RWPE2 (cell line): ENCODE measurements around the gene EIF4G1.

Source experiments
- ATAC-seq: fragments of 200-7000 bp; cut with Tn5 transposase; 3 replicates; pipeline ENCODE4 v1.9.1; 2021; ENCODE audit warnings: low read depth
- DNase-seq: peaks from one replicate; pipeline ENCODE4 v3.0.0-alpha.2; 2020; ENCODE audit warnings: low spot score
- H3K27ac ChIP-seq: fragments of 450-650 bp; 2 replicates; pipeline ENCODE4 v1.5.1; 2017; ENCODE audit warnings: mild to moderate bottlenecking; ENCODE audit not compliant: poor library complexity, severe bottlenecking
- H3K27me3 ChIP-seq: fragments of 250-450 bp; sonication (Bioruptor Pico); 2 replicates; pipeline ENCODE4 v1.5.1; 2021; ENCODE audit warnings: mild to moderate bottlenecking, moderate library complexity; ENCODE audit not compliant: insufficient read depth, poor library complexity, severe bottlenecking
- H3K36me3 ChIP-seq: fragments of 250-450 bp; sonication (Bioruptor Pico); 2 replicates; pipeline ENCODE4 v1.5.1; 2020; ENCODE audit warnings: low read depth, mild to moderate bottlenecking, moderate library complexity
- H3K4me1 ChIP-seq: fragments of 250-450 bp; sonication (Bioruptor Pico); 2 replicates; pipeline ENCODE4 v1.5.1; 2021; ENCODE audit warnings: mild to moderate bottlenecking, moderate library complexity; ENCODE audit not compliant: insufficient read depth, poor library complexity, severe bottlenecking
- H3K4me3 ChIP-seq: fragments of 250-450 bp; sonication (Bioruptor Pico); 2 replicates; pipeline ENCODE4 v1.5.1; 2021; ENCODE audit warnings: mild to moderate bottlenecking, moderate library complexity; ENCODE audit not compliant: severe bottlenecking
- H3K9me3 ChIP-seq: fragments of 250-450 bp; sonication (Bioruptor Pico); 2 replicates; pipeline ENCODE4 v1.5.1; 2021; ENCODE audit warnings: mild to moderate bottlenecking, moderate library complexity; ENCODE audit not compliant: severe bottlenecking
- TF ChIP-seq, protein P1 (sequence below): fragments of 450-650 bp; IDR thresholded peaks from one replicate; pipeline ENCODE4 v1.5.1; 2017; ENCODE audit warnings: mild to moderate bottlenecking, moderate library complexity; ENCODE audit not compliant: poor library complexity, severe bottlenecking

The EIF4G1 gene

GRCh38 chr3:184378651-184379357, 64.4 kb downstream of the EIF4G1 start:
- H3K4me3 ChIP-seq: no peak overlapping the region
- TF ChIP-seq, protein P1, sequence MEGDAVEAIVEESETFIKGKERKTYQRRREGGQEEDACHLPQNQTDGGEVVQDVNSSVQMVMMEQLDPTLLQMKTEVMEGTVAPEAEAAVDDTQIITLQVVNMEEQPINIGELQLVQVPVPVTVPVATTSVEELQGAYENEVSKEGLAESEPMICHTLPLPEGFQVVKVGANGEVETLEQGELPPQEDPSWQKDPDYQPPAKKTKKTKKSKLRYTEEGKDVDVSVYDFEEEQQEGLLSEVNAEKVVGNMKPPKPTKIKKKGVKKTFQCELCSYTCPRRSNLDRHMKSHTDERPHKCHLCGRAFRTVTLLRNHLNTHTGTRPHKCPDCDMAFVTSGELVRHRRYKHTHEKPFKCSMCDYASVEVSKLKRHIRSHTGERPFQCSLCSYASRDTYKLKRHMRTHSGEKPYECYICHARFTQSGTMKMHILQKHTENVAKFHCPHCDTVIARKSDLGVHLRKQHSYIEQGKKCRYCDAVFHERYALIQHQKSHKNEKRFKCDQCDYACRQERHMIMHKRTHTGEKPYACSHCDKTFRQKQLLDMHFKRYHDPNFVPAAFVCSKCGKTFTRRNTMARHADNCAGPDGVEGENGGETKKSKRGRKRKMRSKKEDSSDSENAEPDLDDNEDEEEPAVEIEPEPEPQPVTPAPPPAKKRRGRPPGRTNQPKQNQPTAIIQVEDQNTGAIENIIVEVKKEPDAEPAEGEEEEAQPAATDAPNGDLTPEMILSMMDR: no peak
- no peak overlapping the region for H3K27ac ChIP-seq
- no peaks in the 10 kb centered on the region for H3K9me3 ChIP-seq
- DNase-seq (no peak), ATAC-seq (no peak)
- no peaks in the 10 kb centered on the region for H3K36me3 ChIP-seq
- no peaks in the 10 kb centered on the region for H3K4me1 ChIP-seq
- peaks cover 47% of the 10 kb centered on the region for H3K27me3 ChIP-seq

DNA sequence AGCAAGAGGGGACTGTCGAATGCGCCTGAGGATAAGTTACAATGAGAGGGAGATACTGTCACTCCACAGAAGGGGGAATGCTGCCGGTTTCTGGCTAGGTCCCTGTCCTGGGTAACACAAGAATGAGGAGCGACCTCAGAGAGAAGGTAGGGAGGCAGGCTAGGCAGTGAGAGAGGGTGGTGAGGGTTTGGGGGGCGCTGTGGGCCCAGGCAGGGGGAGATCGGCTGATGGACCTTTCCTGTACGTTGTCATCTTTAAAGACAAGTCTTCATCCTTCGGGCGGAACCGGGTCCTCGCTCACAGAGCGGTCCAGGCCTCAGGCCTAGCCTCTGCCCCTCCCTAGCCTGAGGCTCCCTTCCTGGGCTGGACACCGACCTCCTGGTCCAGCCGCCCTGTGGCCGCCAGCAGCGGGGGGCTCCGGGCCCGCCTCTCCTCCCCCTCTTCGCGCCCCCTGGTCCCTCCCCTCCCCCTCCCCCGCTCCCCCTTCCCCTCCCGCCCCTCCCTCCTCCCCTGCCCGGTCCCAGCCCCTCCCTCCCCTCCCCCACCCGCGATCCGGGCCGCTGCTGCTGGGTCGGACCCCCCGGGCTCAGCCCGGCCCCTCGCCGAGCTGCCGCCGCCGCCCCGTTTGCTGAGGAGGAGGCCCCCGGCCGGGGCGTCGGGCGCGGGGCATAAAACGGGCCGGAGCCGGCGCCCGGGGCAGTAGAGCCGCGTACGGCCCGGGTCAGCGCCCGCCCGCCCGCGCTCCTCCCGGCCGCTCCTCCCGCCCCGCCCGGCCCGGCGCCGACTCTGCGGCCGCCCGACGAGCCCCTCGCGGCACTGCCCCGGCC, 65.2 kb downstream of the EIF4G1 start, which contains the start of gene CHRD:
Gene CHRD (plus strand): TSS at position 697 of the 827 bp plus-strand sequence. CDS start 265 bp downstream, outside the sequence.
- ATAC-seq (no peak; the same call in 2 of the 3 replicates), DNase-seq (no peak)
- Histone ChIP-seq H3K4me1 (no peaks in the 10 kb centered on the region), H3K4me3 (peak within 1 kb of the TSS; percentile 37), H3K27me3 (peaks cover 47% of the 10 kb centered on the region), H3K36me3 (no peaks in the 10 kb centered on the region), H3K9me3 (no peaks in the 10 kb centered on the region), H3K27ac (no peak within 1 kb of the TSS)
- TF ChIP-seq, protein P1: no peak

GRCh38 chr3:184380185-184380626, 65.8 kb downstream of the EIF4G1 start:
- Histone ChIP-seq H3K9me3 (no peaks in the 10 kb centered on the region), H3K4me3 (peak overlapping the region; percentile 37), H3K4me1 (no peaks in the 10 kb centered on the region), H3K36me3 (no peaks in the 10 kb centered on the region), H3K27ac (no peak overlapping the region), H3K27me3 (peaks cover 42% of the 10 kb centered on the region)
- TF ChIP-seq, protein P1: no peak
- DNase-seq: no peak
- peak; percentile 37; the same call in 2 of the 3 replicates for ATAC-seq

GRCh38 chr3:184380627-184381260, 66.3 kb downstream of the EIF4G1 start:
- H3K27ac ChIP-seq: no peak overlapping the region
- peaks cover 39% of the 10 kb centered on the region for H3K27me3 ChIP-seq
- H3K9me3 ChIP-seq: no peaks in the 10 kb centered on the region
- H3K4me3 ChIP-seq: peak overlapping the region; percentile 37
- ATAC-seq (0 out of 3 replicates have a peak, but pooled peaks have one; percentile 7), DNase-seq (no peak)
- TF ChIP-seq, protein P1: no peak
- H3K36me3 ChIP-seq: no peaks in the 10 kb centered on the region
- H3K4me1 ChIP-seq: no peaks in the 10 kb centered on the region
